Measurements from ENCODE around the gene HACD2.

- TF ChIP-seq CTCF (IDR thresholded peaks at IDR 0.05; ENCODE audit: extremely low read depth in 1 of 2, insufficient read depth in 1 of 2, low read depth in 1 of 2, low read length in 2 of 2) (no peak), POLR2AphosphoS5 (IDR thresholded peaks at IDR 0.05; ENCODE audit: insufficient read depth, low read depth, low read length) (no peak), POLR2A (IDR thresholded peaks at IDR 0.05; ENCODE audit: low read depth, low read length) (no peak), JUN (IDR thresholded peaks at IDR 0.05; ENCODE audit: borderline replicate concordance, insufficient read depth, insufficient read length, low read depth) (no peak)
Measured at GRCh38 chr3:123606527-123606926, 21.7 kb upstream of the HACD2 start.

Measured in endothelial cell of umbilical vein (primary cell).